ENCODE measurements around the gene PNMA6E. TPM values are rescaled to one million over a fixed set of nuclear protein-coding genes. Genes with fewer than 3 reads are reported as not detected.

Gene PNMA6E
- polyA plus RNA-seq (ENCODE audit: insufficient read length in 4 of 4) = not detected

DNA sequence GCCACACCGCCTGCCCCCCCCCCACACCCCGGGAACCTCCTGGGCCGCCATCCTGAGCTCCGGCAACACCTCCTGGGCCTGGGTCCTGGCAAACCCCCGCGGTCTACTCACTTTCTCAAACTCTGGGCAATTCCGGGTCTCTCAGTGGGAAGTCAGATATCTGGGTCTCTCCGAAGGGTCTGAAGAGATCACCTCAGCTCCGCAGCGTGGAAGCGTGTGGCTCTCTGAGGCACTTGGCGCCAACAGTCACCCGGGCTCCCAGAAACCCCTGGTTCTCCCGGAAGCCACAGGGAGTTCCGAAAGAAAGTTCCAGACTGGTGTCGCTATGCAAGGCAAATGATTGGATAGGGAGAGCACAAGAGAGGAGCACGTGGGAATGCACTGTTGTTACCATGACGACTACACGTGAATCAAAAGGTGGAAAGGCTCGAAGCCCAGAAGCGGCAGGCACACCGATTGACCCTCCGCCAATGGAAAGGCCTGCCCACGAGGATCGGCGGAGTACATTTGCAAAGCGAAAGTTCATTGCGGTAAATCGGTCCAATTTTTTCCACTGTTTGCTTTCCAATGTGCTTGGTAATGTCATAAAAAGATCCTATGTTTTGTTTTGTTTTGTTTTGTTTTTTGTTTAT lies at the start of gene PNMA6E:
Gene PNMA6E (minus strand): TSS at position 218 of the 632 bp plus-strand sequence. CDS start 2,501 bp downstream, outside the sequence.
- DNase-seq (ENCODE audit: low read depth in 4 of 4, low spot score in 3 of 4) = no peak

- DNase-seq (ENCODE audit: low read depth in 4 of 4, low spot score in 3 of 4) = no peak
Measured at GRCh38 chrX:153450949-153451277, 49.8 kb upstream of the PNMA6E start.

DNA sequence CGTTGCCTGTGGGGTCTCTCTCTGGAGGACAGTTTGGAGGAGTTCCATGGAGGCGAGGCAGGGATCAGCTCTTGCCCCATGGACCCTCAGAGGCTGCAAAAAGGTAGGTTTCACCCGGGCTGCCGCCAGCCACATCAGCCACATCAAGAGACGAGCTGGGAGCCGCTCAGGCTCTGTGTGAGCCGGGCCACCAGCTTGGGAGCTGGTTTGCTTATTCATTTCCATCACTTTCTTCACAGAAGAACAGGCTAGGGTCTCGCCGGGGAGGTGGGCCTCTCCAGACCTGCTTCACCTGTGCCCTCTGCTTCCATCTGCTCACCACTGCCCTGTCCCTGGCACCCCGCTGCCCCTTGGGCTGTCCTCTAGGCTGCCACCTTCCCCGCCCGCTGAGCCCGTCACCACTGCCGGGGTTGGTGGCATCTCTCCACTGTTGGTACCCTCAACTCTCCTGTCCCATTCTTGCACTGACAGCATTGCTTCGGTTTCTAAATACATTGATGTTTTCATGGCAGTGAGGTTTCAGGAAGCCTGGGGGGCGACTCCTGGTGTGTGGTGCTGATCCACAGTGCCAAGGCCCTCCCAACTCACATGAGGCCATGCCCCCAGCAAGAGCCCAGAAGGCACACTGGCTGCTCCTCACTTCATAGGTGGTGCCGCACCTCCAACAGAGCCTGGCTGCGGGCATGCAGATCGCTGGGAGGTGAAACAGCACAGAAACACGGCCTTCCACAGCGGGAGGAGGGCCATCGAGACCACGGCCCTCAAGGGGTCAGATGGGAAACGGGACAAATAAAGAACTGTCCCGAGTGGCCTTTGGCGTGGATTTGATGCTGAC lies 49.2 kb upstream of the PNMA6E start:
- DNase-seq (ENCODE audit: low read depth in 4 of 4, low spot score in 3 of 4) = no peak

DNA sequence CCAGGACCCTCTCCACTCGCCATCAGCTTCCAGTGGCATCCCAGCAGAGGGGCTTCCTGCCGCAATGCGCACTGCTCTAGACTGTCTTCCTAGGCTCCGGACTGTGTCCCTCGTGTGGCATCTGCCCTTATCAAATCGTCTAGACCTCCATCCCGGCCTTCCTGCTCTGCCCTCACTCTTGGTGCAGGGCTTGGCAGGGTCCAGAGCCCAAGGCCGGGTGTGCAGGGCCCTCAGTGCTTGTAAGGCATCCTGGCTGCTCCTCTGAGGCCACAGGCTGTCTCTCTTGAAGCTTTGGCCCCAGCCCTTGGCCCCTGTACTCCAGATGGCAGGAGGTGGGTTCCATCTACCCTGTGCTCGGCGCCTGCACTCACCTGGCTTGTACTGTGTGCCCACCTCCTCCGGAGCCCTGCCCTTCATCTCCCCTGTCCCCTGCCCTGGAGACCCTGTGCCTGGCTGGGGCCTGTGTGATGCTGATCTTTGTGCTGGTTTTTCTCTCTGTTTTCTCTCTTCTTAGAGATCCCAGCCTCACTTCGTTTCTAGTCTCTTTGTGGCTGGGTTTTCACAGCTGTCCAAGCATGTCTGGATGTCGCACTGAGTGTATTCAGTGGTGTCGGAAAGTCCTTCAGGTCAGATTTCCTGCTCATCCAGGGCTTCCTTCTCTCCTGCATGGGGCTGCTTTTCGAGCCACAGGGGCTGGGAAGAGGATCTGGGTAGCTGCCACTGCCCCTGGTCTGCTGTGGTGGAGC lies 48.4 kb upstream of the PNMA6E start:
- DNase-seq (ENCODE audit: low read depth in 4 of 4, low spot score in 3 of 4) = no peak

- no peak for DNase-seq (ENCODE audit: low read depth in 4 of 4, low spot score in 3 of 4)
Measured at GRCh38 chrX:153448556-153449367, 47.6 kb upstream of the PNMA6E start.

DNA sequence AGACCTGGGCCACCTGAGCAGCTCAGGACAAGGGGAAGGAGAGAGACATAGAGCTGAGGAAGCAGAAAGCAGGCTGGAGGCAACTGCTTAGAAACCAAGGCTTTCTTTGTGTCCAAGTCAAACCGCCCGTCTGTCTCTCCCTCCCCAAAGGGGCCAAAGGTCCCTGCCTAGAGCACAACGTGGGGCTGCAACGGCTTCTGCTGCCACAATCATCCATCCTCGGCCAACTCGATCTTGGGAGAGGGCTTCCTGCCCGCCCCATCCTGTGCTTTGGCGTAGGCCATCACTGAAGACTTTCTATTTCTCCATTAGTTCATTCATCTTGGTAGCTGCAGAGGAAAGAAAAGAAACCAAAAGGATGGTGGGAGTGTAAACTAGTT lies 46.4 kb upstream of the PNMA6E start:
- DNase-seq (ENCODE audit: low read depth in 4 of 4, low spot score in 3 of 4) = no peak

- no peak for DNase-seq (ENCODE audit: low read depth in 4 of 4, low spot score in 3 of 4)
Measured at GRCh38 chrX:153446950-153447580, 45.9 kb upstream of the PNMA6E start.

DNA sequence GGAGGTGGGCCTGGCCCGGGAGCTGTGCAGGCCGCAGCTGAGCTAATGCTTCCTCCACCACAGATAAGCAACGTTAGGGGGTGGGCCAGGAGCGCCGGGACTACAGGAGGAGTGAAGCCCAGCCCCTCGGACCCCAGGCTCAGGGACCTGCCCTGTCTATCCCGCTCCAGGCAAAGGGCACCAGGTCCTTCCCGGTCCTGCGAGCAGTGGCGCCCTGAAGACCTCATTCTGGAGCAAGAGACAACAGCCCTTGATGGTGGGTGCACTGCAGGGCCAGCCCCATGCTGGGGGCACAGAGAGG lies 45.4 kb upstream of the PNMA6E start:
- no peak for DNase-seq (ENCODE audit: low read depth in 4 of 4, low spot score in 3 of 4)

DNA sequence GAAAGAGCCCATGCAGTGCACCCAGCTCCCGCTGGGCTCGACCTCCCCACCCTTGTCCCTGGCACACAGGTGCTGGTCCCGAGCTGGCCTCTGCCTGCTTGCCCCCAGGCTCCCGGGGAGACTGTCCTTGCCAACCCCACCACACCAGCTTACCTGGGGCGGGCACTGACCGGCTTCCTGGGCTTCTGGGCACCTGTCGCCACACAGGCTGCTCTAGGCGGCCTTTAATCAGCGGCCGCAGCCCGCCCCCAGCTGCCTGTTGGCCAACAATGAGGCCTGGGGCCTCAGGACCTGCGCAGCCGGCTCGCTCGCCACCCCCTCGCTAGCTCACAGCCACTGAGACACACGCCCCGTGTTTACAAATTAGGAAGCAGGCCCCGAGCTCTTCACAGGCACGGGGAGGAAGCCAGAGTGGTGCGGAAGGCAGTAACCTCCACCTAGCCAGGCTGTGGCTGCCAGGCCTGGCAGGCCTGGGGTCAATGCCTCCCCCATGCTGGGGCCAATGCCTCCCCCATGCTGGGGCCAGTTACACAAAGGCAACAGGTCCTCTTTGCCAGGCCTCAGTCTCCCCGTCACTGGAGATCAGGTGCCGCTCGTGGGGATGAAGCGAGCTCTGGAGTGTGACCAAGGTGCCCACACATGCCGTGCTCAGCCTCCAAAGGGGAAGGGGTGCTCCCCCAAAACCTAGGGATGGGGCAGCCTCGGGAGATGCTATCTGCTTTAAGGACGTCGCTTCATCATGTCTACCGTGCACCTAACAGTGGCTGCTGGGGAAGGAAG lies 44.9 kb upstream of the PNMA6E start, which contains the start of gene TREX2:
Gene TREX2 (minus strand): TSS at position 201 of the 780 bp plus-strand sequence. CDS start 626 bp downstream, outside the sequence.
- no peak for DNase-seq (ENCODE audit: low read depth in 4 of 4, low spot score in 3 of 4)

GRCh38 chrX:153445106-153445855 lies 44.1 kb upstream of the PNMA6E start:
- no peak for DNase-seq (ENCODE audit: low read depth in 4 of 4, low spot score in 3 of 4)

GRCh38 chrX:153444333-153445011 lies 43.3 kb upstream of the PNMA6E start:
- no peak for DNase-seq (ENCODE audit: low read depth in 4 of 4, low spot score in 3 of 4)

- no peak for DNase-seq (ENCODE audit: low read depth in 4 of 4, low spot score in 3 of 4)
Measured at GRCh38 chrX:153443476-153444332, 42.6 kb upstream of the PNMA6E start.

- no peak for DNase-seq (ENCODE audit: low read depth in 4 of 4, low spot score in 3 of 4)
Measured at GRCh38 chrX:153442463-153442862, 41.3 kb upstream of the PNMA6E start.

GRCh38 chrX:153441981-153442380 lies 40.8 kb upstream of the PNMA6E start:
- no peak for DNase-seq (ENCODE audit: low read depth in 4 of 4, low spot score in 3 of 4)

GRCh38 chrX:153441296-153441695 lies 40.1 kb upstream of the PNMA6E start:
- no peak for DNase-seq (ENCODE audit: low read depth in 4 of 4, low spot score in 3 of 4)

GRCh38 chrX:153440556-153441135 lies 39.5 kb upstream of the PNMA6E start:
- no peak for DNase-seq (ENCODE audit: low read depth in 4 of 4, low spot score in 3 of 4)

GRCh38 chrX:153439977-153440376 lies 38.8 kb upstream of the PNMA6E start:
- DNase-seq (ENCODE audit: low read depth in 4 of 4, low spot score in 3 of 4) = no peak

All from left renal pelvis (tissue), 4 donors.